ENCODE results near the gene YEATS4.

YEATS4 gene

GRCh38 chr12:69438539-69438938 lies 79.0 kb downstream of the YEATS4 start:
- no peak for FAIRE-seq

GRCh38 chr12:69440016-69440415 lies 80.5 kb downstream of the YEATS4 start:
- no peak for FAIRE-seq
